Measurements from ENCODE around the gene SEC16B. TPM values are rescaled to one million over a fixed set of nuclear protein-coding genes. Genes with fewer than 3 reads are reported as not detected.

The SEC16B gene
- total and polyA plus RNA-seq, 2 of the 13 experiments (the other 11 are each of a cell fraction or from before 2014, with no cell fraction given) = 4.6 to 5.8 TPM

DNA sequence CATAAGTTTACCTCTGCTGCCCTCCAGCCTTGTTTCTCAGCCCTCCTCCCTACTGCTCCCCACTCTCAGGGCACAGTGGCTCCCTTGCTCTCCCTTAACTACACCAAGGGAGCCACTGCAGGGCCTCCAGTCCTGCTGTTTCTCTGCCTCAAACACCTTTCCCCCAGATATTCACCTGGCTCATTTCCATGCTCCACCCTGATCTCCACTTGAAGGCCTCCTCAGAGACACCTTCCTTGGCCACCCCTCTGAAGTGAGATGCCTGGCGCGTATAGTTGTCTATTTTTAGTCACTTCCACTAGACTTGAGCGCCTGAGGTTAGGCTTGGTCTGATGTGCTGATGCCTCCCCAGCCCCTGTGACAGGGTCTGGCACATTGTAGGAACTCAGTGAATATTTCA, 34.9 kb downstream of the SEC16B start:
- in situ Hi-C loops (cut with HindIII; ENCODE audit: extremely low pct_ligation_motif_present, low pct_unique_long_range_greater_than_20kb) = loop anchor here (25.0 kb wide), 1 partner anchor 1023 kb away; no protein-coding TSS in a partner anchor
- no TSS peak for BruUV-seq (replicated peaks)
- no peak overlapping the region for H3K4me2 ChIP-seq (ENCODE audit: low read depth, low read length)

DNA sequence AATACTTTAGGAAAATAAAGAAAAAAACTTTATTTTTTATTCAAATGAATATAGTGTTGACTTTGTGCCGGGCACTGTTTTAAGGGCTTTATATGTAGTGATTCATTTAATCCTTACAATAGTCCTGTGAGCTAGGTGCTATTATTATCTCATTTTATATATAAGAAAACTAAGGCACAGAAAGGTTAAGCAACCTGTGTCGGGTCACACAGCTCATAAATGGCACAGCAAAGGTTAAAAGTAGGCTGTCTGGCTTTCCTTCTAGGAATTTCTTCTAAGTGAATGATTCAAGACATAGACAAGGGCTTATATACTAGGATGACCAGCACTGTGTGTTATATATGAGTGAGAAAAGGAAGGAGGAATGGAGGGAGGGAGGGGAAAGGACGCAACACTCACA, 35.4 kb downstream of the SEC16B start:
- no peak overlapping the region for H3K27ac ChIP-seq (ENCODE audit: extremely low read length, insufficient read depth, low read length)
- no peak overlapping the region for H3K9ac ChIP-seq (ENCODE audit: insufficient read depth, low read depth, low read length)
- in situ Hi-C loops (cut with HindIII; ENCODE audit: extremely low pct_ligation_motif_present, low pct_unique_long_range_greater_than_20kb) (loop anchor here (25.0 kb wide), 1 partner anchor 1022 kb away; no protein-coding TSS in a partner anchor), intact Hi-C loops (cut with micrococcal nuclease; ENCODE audit: unreplicated experiment) (no loop called here)
- ChIA-PET CTCF (ENCODE audit: low intra/inter-chr PET ratio, low total read pairs) (no interaction called here), POLR2A (no interaction called here)
- no peak overlapping the region for H2AFZ ChIP-seq (ENCODE audit: low read length)
- WGBS (ENCODE audit: low lambda C conversion rate) = 98% methylated on average over 3 of the region's 3 CpGs
- H3K79me2 ChIP-seq (ENCODE audit: insufficient read depth, low read length) = no peaks in the 10 kb centered on the region
- peaks cover 4 to 36% of the 10 kb centered on the region in 2 experiments; a peak in 3 of 5 replicates for H3K36me3 ChIP-seq (replicated peaks in 1 of 2; ENCODE audit: control insufficient read depth in 1 of 2, insufficient read depth in 2 of 2, low read length in 2 of 2)
- no peaks in the 10 kb centered on the region; a peak in 1 of 5 replicates for H3K27me3 ChIP-seq (ENCODE audit: control insufficient read depth in 1 of 2, insufficient read depth in 2 of 2, low read length in 2 of 2)
- DNase-seq (ENCODE audit: low spot score) (no peak), FAIRE-seq (no peak), ATAC-seq (no peak)
- no peaks in the 10 kb centered on the region for H3K4me1 ChIP-seq (ENCODE audit: insufficient read depth, low read length)
- no peaks in the 10 kb centered on the region for H4K20me1 ChIP-seq (ENCODE audit: insufficient read depth, low read length)
- no peaks in the 10 kb centered on the region for H3K9me3 ChIP-seq (ENCODE audit: low read length)
- H3K4me3 ChIP-seq (replicated peaks in 1 of 3; ENCODE audit: insufficient read depth in 1 of 3, low read depth in 2 of 3, low read length in 3 of 3) = no peak overlapping the region
- H3K4me2 ChIP-seq (ENCODE audit: low read depth, low read length) = no peak overlapping the region
- BruUV-seq (replicated peaks) = no TSS peak
- TF ChIP-seq ZNF274 (CRISPR knock-in tag; IDR thresholded peaks at IDR 0.05) (no peak), RARG (CRISPR knock-in tag; IDR thresholded peaks at IDR 0.05; ENCODE audit: low read depth) (no peak), REPIN1 (CRISPR knock-in tag; IDR thresholded peaks at IDR 0.05; ENCODE audit: borderline replicate concordance, low read depth) (no peak), U2AF2 (IDR thresholded peaks at IDR 0.05; ENCODE audit: low read depth, low read length) (no peak), ZNF572 (CRISPR knock-in tag; IDR thresholded peaks at IDR 0.05) (no peak), NFIB (CRISPR knock-in tag; IDR thresholded peaks at IDR 0.05; ENCODE audit: borderline replicate concordance) (no peak), ZNF556 (CRISPR knock-in tag; IDR thresholded peaks at IDR 0.05; ENCODE audit: borderline replicate concordance) (no peak), MTA3 (CRISPR knock-in tag; IDR thresholded peaks at IDR 0.05) (no peak), TEAD3 (CRISPR knock-in tag; optimal IDR thresholded peaks at IDR 0.05; ENCODE audit: borderline replicate concordance) (no peak), ZNF460 (CRISPR knock-in tag; IDR thresholded peaks at IDR 0.05; ENCODE audit: borderline replicate concordance) (no peak), SNAI1 (CRISPR knock-in tag; IDR thresholded peaks at IDR 0.05; ENCODE audit: borderline replicate concordance) (no peak), CHD4 (IDR thresholded peaks at IDR 0.05; ENCODE audit: borderline replicate concordance, low read length) (no peak), ZNF678 (CRISPR knock-in tag; IDR thresholded peaks at IDR 0.05) (no peak)
- TF ChIP-seq, protein P1, sequence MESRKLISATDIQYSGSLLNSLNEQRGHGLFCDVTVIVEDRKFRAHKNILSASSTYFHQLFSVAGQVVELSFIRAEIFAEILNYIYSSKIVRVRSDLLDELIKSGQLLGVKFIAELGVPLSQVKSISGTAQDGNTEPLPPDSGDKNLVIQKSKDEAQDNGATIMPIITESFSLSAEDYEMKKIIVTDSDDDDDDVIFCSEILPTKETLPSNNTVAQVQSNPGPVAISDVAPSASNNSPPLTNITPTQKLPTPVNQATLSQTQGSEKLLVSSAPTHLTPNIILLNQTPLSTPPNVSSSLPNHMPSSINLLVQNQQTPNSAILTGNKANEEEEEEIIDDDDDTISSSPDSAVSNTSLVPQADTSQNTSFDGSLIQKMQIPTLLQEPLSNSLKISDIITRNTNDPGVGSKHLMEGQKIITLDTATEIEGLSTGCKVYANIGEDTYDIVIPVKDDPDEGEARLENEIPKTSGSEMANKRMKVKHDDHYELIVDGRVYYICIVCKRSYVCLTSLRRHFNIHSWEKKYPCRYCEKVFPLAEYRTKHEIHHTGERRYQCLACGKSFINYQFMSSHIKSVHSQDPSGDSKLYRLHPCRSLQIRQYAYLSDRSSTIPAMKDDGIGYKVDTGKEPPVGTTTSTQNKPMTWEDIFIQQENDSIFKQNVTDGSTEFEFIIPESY (CRISPR knock-in tag; IDR thresholded peaks at IDR 0.05) = no peak

More for the DNA sequence above, 34.9 kb downstream of the SEC16B start:
- intact Hi-C loops (cut with micrococcal nuclease; ENCODE audit: unreplicated experiment) = no loop called here
- H3K27ac ChIP-seq (ENCODE audit: extremely low read length, insufficient read depth, low read length) = no peak overlapping the region
- no peaks in the 10 kb centered on the region for H3K9me3 ChIP-seq (ENCODE audit: low read length)
- WGBS (ENCODE audit: low lambda C conversion rate) = 100% methylated on average over 3 of the region's 3 CpGs
- H4K20me1 ChIP-seq (ENCODE audit: insufficient read depth, low read length) = no peaks in the 10 kb centered on the region
- no peak for DNase-seq (ENCODE audit: low spot score)
- TF ChIP-seq DR1 (CRISPR knock-in tag; IDR thresholded peaks at IDR 0.05) (no peak), ZNF850 (CRISPR knock-in tag; conservative IDR thresholded peaks at IDR 0.05) (no peak), EED (CRISPR knock-in tag; IDR thresholded peaks at IDR 0.05) (no peak), ZNF660 (CRISPR knock-in tag; IDR thresholded peaks at IDR 0.05; ENCODE audit: borderline replicate concordance, low read depth) (no peak), MEF2D (CRISPR knock-in tag; IDR thresholded peaks at IDR 0.05) (no peak)
- H3K4me1 ChIP-seq (ENCODE audit: insufficient read depth, low read length) = no peaks in the 10 kb centered on the region
- no peak overlapping the region for H3K4me3 ChIP-seq (replicated peaks in 1 of 3; ENCODE audit: insufficient read depth in 1 of 3, low read depth in 2 of 3, low read length in 3 of 3)
- no peaks in the 10 kb centered on the region for H3K79me2 ChIP-seq (ENCODE audit: insufficient read depth, low read length)
- ChIA-PET POLR2A (no interaction called here), CTCF (ENCODE audit: low intra/inter-chr PET ratio, low total read pairs) (no interaction called here)
- H3K27me3 ChIP-seq (ENCODE audit: control insufficient read depth in 1 of 2, insufficient read depth in 2 of 2, low read length in 2 of 2) = no peaks in the 10 kb centered on the region; a peak in 1 of 5 replicates
- FAIRE-seq = no peak
- ATAC-seq = no peak
- no peak overlapping the region for H3K9ac ChIP-seq (ENCODE audit: insufficient read depth, low read depth, low read length)
- H3K36me3 ChIP-seq (replicated peaks in 1 of 2; ENCODE audit: control insufficient read depth in 1 of 2, insufficient read depth in 2 of 2, low read length in 2 of 2) = peaks cover 2 to 31% of the 10 kb centered on the region in 2 experiments; a peak in 3 of 5 replicates
- H2AFZ ChIP-seq (ENCODE audit: low read length) = no peak overlapping the region

Data from HepG2 (cell line).